Nephron (organoid): ENCODE measurements around the gene ZNF205.

Experiments
- H3K27ac Mint-ChIP-seq, 3 experiments: 2 replicates each; pipeline ENCODE4 v1.8.0; 2020; ENCODE audit warnings: mixed read lengths in 3 of 3, mild to moderate bottlenecking in 2 of 3, moderate library complexity in 1 of 3
- H3K27me3 Mint-ChIP-seq: 2 replicates; pipeline ENCODE4 v1.8.0; 2021; ENCODE audit warnings: low read depth, mild to moderate bottlenecking, moderate library complexity, mixed read lengths
- H3K36me3 Mint-ChIP-seq: 2 replicates; pipeline ENCODE4 v1.8.0; 2020; ENCODE audit warnings: low read depth, mixed read lengths
- H3K4me1 Mint-ChIP-seq: 2 replicates; pipeline ENCODE4 v1.8.0; 2020; ENCODE audit warnings: mixed read lengths
- H3K4me3 Mint-ChIP-seq, 3 experiments: 2 replicates each; pipeline ENCODE4 v1.8.0; 2020; ENCODE audit warnings: mild to moderate bottlenecking in 3 of 3, mixed read lengths in 3 of 3, moderate library complexity in 2 of 3
- H3K9me3 Mint-ChIP-seq: 2 replicates; pipeline ENCODE4 v1.8.0; 2020; ENCODE audit warnings: mixed read lengths
- TF ChIP-seq, protein P1 (sequence below), 3 experiments: fragments of 200-600 bp; sonication (generic); IDR thresholded peaks; one replicate each; pipeline ENCODE4 v1.5.0; 2021; ENCODE audit warnings: antibody characterized with exemption in 3 of 3; ENCODE audit not compliant: unreplicated experiment in 3 of 3

Gene ZNF205

DNA sequence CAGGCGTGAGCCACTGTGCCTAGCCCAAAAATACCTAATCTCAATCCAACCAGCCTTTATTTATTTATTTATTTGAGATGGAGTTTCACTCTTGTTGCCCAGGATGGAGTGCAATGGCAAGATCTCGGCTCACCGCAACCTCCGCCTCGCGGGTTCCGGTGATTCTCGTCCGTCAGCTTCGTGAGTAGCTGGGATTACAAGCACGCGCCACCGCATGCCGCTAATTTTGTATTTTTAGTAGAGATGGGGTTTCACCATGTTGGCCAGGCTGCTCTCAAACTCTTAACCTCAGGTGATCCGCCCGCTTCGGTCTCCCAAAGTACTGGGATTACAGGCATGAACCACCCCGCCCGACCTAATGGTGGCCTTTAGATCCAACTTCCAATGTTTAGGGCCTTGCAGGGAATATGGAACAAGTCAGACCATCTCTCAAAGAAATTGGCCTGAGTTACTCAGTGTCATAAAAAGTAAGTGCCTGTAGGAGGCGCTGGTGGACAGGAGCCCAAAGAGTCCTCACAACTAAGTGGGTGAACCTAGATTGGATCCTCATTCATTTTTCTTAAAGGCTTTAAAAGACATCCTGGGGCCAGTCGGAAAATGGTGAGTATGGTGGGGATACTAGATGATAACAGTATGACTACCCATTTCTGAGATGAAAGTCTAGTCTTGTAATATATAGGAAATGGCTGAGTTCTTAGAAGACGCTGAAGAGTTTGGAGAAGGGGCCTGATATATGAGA is 17.9 kb upstream of the ZNF205 start:
- no peaks in the 10 kb centered on the region for H3K36me3 Mint-ChIP-seq
- peaks cover 30% of the 10 kb centered on the region for H3K27me3 Mint-ChIP-seq
- peaks cover 13% of the 10 kb centered on the region for H3K4me1 Mint-ChIP-seq
- H3K27ac Mint-ChIP-seq = no peak overlapping the region
- TF ChIP-seq, protein P1, sequence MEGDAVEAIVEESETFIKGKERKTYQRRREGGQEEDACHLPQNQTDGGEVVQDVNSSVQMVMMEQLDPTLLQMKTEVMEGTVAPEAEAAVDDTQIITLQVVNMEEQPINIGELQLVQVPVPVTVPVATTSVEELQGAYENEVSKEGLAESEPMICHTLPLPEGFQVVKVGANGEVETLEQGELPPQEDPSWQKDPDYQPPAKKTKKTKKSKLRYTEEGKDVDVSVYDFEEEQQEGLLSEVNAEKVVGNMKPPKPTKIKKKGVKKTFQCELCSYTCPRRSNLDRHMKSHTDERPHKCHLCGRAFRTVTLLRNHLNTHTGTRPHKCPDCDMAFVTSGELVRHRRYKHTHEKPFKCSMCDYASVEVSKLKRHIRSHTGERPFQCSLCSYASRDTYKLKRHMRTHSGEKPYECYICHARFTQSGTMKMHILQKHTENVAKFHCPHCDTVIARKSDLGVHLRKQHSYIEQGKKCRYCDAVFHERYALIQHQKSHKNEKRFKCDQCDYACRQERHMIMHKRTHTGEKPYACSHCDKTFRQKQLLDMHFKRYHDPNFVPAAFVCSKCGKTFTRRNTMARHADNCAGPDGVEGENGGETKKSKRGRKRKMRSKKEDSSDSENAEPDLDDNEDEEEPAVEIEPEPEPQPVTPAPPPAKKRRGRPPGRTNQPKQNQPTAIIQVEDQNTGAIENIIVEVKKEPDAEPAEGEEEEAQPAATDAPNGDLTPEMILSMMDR (IDR thresholded peaks at IDR 0.05; ENCODE audit: unreplicated experiment in 3 of 3) = no peak
- no peaks in the 10 kb centered on the region for H3K9me3 Mint-ChIP-seq
- H3K4me3 Mint-ChIP-seq = no peak overlapping the region

- Mint-ChIP-seq H3K4me3 (no peak overlapping the region), H3K36me3 (no peaks in the 10 kb centered on the region), H3K9me3 (no peaks in the 10 kb centered on the region), H3K27ac (no peak overlapping the region), H3K27me3 (peaks cover 35% of the 10 kb centered on the region), H3K4me1 (peaks cover 18% of the 10 kb centered on the region)
- TF ChIP-seq, protein P1 (IDR thresholded peaks at IDR 0.05; ENCODE audit: unreplicated experiment in 3 of 3) = peak in 1 of 3 experiments; percentile 12
Observed at GRCh38 chr16:3095869-3096268, 16.5 kb upstream of the ZNF205 start.

GRCh38 chr16:3096362-3096761 is 16.0 kb upstream of the ZNF205 start:
- no peak overlapping the region for H3K27ac Mint-ChIP-seq
- TF ChIP-seq, protein P1 (IDR thresholded peaks at IDR 0.05; ENCODE audit: unreplicated experiment in 3 of 3) = no peak
- H3K27me3 Mint-ChIP-seq = peaks cover 35% of the 10 kb centered on the region
- no peaks in the 10 kb centered on the region for H3K36me3 Mint-ChIP-seq
- no peaks in the 10 kb centered on the region for H3K9me3 Mint-ChIP-seq
- H3K4me1 Mint-ChIP-seq = peaks cover 22% of the 10 kb centered on the region
- H3K4me3 Mint-ChIP-seq = no peak overlapping the region

DNA sequence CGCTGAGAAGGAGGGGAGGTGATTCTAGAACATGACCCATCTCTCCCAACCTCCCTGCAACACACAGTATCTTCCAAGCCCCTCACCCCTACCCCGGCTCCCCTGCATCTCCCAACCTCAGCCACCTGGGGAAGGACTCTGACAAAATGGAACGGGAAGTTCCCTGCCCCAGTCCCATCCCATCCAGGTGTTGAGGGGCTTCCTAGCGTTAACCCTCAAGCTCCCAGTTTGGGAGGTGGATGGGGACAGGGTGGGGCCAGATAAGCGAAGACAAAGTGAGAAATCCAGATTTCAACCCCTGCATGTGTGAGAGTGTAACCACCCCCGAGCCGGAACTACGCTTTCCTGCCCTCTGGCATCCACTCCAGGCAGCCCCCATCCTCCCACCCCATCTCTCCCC is 15.1 kb upstream of the ZNF205 start:
- Mint-ChIP-seq H3K27me3 (peaks cover 29% of the 10 kb centered on the region), H3K4me3 (no peak overlapping the region), H3K36me3 (no peaks in the 10 kb centered on the region), H3K4me1 (peaks cover 27% of the 10 kb centered on the region), H3K27ac (no peak overlapping the region), H3K9me3 (no peaks in the 10 kb centered on the region)
- TF ChIP-seq, protein P1 (IDR thresholded peaks at IDR 0.05; ENCODE audit: unreplicated experiment in 3 of 3) = no peak

GRCh38 chr16:3098459-3099394 is 13.7 kb upstream of the ZNF205 start, which contains the start of gene ZSCAN10:
Gene ZSCAN10 (minus strand): TSS chr16:3099294. CDS start chr16:3092937, 6,357 bp downstream.
- Mint-ChIP-seq H3K36me3 (no peaks in the 10 kb centered on the region), H3K27me3 (peaks cover 37% of the 10 kb centered on the region), H3K4me3 (peak within 1 kb of the TSS; percentile 77 to 80 (median 77)), H3K9me3 (no peaks in the 10 kb centered on the region), H3K4me1 (peaks cover 23% of the 10 kb centered on the region), H3K27ac (peak within 1 kb of the TSS in 1 of 3 experiments; percentile 20)
- TF ChIP-seq, protein P1 (IDR thresholded peaks at IDR 0.05; ENCODE audit: unreplicated experiment in 3 of 3) = no peak
